Right ventricle myocardium inferior (tissue), 1 donor: ENCODE results near the gene TMEFF2. TPM values are rescaled to one million over a fixed set of nuclear protein-coding genes. Genes with fewer than 3 reads are reported as not detected.
"Not testable (repeated sequence)": the region's sequence is repeated elsewhere in the genome, so short reads cannot be mapped to it uniquely, and the experiment has no call there.

Source experiments
- ATAC-seq: fragments of 200-7000 bp; cut with Tn5 transposase; one replicate; pipeline ENCODE4 v1.9.1; 2020; ENCODE audit warnings: mild to moderate bottlenecking, moderate library complexity
- DNase-seq: peaks from one replicate; pipeline ENCODE4 v3.0.0; 2021; ENCODE audit errors: missing footprints
- intact Hi-C: fragments of 100-400 bp; cut with DNase I; formaldehyde crosslinking; loops from one replicate; pipeline ENCODE4 v1.11.0; 2022
- total RNA-seq: library from RNA; stranded (reverse); fragmentation: NEBNext Ultra II Directional; extraction: Animal tissue kit (Norgen Biotek cat#: 25700); gene quantifications from one replicate; pipeline ENCODE4 v1.2.1, GENCODE V29; 2021
- donor health status: DM: no; HTN: yes; CAD: no; lungs with severe emphysema.

Gene TMEFF2
- total RNA-seq, 1 donor from 2014 or later, result 0.11 TPM

DNA sequence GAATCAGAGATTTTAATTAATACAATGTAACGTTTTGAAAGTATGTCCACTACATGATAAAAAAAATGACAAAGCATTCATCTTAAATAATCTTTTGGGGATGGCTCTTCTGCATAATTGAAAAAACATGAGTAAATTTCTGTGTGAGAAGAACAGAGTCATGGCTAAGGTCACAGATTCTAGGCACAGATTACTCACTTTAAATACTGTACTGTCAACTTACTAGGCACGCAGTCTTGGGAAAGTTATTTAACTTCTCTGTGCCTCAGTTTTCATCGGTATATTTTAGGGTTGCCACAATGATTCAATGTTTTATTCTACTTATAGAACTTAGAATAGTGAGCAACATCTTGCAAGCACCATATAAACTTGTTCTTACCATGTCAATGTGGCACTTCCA, 49.2 kb downstream of the TMEFF2 start:
- DNase-seq, result no peak
- ATAC-seq, result no peak
- intact Hi-C loops, result no loop called here

DNA sequence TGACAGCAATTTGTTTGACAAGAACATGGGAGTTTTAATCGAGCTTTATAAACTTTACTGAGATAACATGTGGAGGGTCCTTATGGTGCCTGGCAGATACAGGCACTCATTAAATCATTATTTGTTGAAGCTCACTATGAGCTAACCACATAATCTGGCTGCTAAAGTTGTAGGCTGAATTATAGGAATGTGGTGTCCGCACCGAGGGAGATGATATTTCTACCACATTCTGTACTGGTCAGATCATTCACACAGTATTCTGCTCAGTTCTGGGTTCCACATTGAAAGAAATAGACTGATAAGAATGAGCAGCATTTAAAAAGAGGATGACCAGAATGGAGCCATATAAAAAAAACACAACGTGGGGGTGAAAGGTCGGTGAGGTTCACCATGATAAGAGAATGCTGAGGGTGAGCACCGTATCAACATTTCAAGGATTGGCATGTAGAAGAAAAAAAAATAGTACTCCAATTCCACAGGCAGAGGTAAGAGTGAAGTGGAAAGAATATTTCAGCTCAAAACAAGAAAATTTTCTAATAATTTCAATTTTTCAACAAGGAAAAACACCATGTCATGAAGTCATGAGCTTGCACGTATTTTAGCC, 54.4 kb downstream of the TMEFF2 start:
- intact Hi-C loops, result no loop called here
- no peak for DNase-seq
- ATAC-seq, result no peak

DNA sequence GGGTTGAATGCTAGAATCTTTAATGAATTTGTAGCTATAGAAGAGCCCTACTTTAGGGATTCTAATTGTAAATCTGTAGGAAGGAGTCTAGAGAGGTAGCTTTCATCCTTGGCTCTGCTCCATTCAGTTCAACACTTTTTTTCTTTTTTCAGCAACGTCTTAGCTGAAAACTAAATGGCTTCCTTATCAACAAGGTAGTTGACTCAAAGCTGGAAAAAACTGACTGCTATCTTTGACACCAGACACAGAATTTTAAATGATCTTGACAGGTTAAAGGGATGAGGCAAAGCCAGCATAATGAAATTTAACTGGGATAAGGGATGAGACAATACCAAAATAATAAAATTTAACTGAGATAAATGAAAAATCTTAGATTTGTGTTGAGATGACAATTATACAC, 54.9 kb downstream of the TMEFF2 start:
- intact Hi-C loops, result no loop called here
- ATAC-seq, result no peak
- no peak for DNase-seq

DNA sequence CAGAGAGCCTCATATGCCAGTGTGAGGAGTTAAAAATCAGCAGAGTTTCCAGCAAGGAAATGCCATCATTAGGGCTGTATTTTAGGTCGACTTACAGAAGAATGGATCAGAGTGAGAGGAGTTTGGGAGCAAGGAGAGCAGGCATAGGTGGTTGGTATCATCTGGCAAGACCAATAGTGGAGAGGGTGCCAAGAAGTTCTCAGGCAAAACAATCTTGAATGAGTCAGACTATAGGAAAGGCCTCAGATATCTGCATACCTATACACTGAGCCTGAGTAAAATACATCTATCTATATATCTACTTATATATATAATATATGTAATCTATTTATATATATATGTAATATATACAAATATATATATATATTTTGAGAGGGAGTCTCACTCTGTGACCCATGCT, 57.3 kb downstream of the TMEFF2 start:
- no peak for ATAC-seq

DNA sequence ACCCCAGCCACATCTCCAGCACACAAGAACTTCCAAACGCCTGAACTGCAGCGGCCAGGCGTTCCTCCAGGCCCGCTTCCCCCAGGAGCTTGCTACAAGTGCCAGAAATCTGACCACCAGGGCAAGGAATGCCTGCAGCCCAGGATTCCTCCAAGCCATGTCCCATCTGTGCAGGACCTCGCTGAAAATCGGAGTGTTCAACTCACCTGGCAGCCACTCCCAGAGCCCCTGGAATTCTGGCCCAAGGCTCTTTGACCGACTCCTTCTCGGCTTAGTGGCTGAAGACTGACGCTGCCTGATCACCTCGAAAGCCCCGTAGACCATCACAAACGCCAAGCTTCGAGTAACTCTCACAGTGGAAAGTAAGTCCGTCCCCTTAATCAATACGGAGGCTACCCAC, 62.1 kb downstream of the TMEFF2 start:
- ATAC-seq, intact Hi-C loops, DNase-seq: not testable (repeated sequence)

More for the DNA sequence above, 57.3 kb downstream of the TMEFF2 start:
- intact Hi-C loops, result no loop called here
- no peak for DNase-seq

DNA sequence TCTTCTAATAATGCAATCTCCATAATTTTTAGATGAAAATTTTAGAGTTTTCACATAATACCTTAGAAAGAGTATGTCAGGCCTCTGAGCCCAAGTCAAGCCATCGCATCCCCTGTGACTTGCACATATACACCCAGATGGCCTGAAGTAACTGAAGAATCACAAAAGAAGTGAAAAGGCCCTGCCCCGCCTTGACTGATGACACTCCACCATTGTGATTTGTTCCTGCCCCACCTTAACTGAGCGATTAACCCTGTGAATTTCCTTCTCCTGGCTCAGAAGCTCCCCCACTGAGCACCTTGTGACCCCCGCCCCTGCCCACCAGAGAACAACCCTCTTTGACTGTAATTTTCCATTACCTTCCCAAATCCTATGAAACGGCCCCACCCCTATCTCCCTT, 64.4 kb downstream of the TMEFF2 start:
- intact Hi-C loops, DNase-seq, ATAC-seq: not testable (repeated sequence)

DNA sequence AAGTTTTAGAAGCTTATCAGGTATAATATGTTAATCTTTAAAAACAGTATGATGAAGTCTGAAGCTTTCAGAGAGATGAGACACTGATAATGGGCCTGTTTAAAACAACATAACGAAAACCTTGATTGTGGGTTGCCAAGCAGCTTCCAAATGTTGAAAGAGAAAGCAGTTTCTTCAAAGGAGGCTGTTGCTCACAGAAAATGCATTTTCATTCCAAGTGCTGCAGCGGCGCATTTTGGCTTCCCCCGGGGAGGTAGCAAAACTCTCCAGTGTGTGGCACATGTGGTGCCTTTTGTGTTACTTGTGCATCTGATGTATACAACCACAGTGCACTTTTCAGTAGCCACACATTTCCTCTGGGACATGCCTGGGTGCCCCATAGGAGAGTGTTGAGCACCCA, 66.1 kb downstream of the TMEFF2 start:
- ATAC-seq (no peak), DNase-seq (no peak)
- intact Hi-C loops, result no loop called here

DNA sequence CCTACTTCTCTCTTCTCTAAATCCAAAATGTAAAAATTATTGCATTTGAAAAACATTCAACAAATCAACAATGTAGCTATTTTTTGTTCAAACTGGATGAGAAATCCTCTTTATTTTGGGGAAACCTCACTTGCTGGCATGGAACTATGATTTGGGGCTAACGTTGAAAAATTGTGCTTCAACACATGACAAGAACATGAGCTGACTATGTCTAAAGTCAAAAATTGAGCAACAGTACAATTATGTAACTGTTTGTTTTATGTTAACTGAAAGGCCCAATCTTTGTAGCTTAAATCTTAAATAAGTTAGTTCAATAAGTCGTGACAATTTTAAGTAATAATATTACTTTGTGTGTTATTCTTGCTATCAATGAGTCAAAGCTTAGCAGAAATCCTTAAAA, 67.3 kb downstream of the TMEFF2 start:
- DNase-seq, result no peak
- no peak for ATAC-seq
- intact Hi-C loops, result no loop called here

DNA sequence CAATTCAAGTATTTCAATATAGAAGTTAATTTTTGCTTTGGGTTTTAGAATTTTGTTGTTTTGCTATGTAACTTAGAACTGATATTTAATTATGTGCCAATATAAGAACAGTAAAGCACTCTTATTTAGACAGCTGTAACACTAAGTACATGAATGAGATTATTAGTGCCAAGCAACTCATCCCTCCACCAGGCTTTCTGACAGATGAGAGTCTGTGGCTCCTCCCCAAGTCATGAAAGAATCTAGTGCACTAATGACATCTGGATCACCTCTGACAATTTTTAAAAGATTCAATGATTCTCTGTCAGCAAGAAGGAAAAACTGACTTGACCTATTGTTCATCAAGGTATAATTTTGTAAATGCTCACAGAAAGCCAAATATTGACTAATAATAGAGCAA, 67.8 kb downstream of the TMEFF2 start:
- DNase-seq (no peak), ATAC-seq (no peak)
- intact Hi-C loops, result no loop called here

DNA sequence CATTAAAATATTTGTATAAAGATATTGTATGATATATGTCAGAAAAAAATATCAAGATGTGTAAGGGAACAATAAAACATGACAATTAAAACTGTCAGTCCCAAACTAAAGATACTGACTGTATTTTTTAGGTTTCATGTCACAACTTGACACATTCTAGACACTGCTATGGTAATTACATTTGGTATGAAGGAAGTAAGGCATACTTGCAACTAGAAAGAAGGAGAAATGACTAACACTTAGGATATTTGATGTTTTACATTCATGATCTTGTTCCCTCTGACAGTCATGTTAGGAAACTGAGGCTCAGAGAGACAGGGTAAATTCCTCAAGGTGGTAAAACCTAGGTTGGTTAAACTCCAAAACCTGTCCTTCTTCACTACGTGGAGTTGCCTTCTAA, 68.3 kb downstream of the TMEFF2 start:
- ATAC-seq (no peak), DNase-seq (no peak)
- intact Hi-C loops, result no loop called here

DNA sequence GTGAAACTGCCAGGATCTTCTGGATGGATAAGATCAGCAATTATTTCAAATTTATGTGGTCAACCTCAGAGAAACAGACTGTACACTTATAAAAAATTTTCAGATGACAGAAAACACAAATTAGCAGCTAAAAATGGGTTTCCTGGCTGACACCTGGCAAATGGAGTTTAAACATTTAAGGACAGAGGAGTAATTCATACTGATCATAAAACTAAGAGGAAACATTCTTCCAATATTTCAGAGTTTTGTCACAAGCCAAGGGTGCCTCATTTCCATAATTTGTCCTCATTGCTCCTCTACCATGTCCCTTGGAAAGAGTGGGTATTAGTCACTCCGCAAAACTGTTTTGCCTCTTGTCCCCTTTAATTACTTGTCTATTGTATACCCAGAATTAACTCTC, 70.2 kb downstream of the TMEFF2 start:
- ATAC-seq (no peak), DNase-seq (no peak)
- intact Hi-C loops, result no loop called here

DNA sequence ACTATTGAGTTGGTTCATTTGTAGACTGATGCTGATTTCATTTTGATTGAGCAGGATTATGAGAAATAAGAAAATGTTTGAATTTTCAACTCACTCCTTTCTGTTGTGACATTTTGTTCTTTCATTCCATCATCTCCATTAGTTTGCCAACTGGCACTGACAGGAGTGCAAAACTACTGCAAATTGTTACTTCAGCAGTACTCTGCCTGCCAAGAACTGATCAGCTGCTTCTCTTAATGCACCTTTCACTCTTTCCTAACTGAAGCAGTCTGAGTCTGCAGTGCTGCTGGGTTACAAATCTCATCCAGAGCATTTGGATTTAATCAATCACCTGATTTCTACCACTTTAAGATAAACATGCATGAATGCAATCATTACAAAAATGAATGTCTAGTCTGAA, 70.9 kb downstream of the TMEFF2 start:
- ATAC-seq (peak; percentile 82), DNase-seq (no peak)
- intact Hi-C loops, result no loop called here

DNA sequence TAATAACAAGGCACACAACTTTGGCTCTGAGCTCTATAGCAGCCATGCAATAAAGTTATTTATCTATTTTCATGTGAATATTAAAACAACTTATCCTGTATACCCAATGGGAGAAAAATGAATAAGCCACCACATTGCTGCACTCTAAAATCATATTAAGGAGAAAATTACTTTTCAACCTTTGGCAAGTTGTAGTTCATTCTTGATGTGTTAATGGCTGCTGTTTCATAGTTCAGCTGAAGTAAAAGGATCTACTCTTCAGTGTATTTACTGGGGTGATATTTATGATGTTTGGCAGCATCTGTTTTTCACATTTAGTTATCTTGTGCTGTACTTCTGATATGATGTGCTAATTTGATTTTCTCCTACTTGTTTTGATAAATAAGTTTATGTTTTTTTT, 71.8 kb downstream of the TMEFF2 start:
- DNase-seq (no peak), ATAC-seq (no peak)
- intact Hi-C loops, result no loop called here

DNA sequence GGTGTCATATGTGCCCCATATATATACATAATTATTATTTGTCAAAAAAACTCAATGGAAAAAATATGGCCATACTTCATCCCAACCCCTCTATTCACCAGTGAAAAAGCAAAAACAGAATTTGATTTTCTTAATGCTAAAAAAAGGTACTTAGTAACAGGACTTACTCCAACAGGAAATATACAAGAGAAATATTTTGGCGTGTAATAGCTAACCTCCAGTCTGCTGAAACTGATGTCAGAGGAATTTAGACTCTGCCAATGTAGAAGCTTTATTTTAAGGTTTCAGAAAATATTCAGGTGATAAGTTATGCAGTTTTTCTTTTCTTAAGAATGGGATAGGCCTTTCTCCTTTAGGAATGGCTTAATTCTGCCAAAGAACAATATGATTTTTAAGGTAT, 72.6 kb downstream of the TMEFF2 start:
- no peak for ATAC-seq
- intact Hi-C loops, result no loop called here

DNA sequence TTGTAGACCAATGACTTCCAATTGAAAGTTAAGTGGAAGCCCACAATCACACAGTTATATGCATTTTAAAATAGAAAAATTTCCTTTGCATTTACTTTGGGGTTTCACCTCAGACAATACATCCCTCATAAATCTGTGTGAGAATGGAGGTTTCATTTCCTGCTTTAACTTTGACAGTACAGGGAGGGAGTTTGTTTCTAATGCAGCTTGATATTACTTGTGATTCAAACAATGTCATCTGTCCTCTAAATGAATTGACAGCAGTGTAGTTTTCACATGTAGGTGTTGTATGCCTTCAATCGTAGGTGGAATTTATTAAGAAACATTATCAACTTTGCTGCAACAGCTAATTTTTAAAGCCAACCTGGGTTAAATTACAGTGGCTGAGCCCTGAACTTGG, 75.2 kb downstream of the TMEFF2 start:
- ATAC-seq, result no peak

More for the DNA sequence above, 72.6 kb downstream of the TMEFF2 start:
- no peak for DNase-seq

DNA sequence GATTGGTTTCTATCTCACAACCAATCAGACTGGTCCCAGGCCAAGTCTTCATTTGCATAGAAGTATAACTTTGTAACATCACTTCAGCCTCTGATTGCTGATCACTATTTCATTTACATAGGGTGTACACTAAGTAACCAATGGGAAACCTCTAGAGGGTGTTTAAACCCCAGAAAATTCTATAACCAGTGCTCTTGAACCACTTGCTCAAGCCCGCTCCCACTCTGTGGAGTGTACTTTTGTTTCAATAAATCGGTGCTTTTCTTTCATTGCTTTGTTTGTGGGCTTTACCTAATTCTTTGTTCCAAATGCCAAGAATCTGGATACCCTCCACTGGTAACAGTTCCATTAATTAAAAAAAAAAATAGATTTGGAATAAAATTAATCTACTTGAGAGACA, 77.0 kb downstream of the TMEFF2 start:
- DNase-seq, result no peak

More for the DNA sequence above, 75.2 kb downstream of the TMEFF2 start:
- no peak for DNase-seq
- intact Hi-C loops, result no loop called here

DNA sequence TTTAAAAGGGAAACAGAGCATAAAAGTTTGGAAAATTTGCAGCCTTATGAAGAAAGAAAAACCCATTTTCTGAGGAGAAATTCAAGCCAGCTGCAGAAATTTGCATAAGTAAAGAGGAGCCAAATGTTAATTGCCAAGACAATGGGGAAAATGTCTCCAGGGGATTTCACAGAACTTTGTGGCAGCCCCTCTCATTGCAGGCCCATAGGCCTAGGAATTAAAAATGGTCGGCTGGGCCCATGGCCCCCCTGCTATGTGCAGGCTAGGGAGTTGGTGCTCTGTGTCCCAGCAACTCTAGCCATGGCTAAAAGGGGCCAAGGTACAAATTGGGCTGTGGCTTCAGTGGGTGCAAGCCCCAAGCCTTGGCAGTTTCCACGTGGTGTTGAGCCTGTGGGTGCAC, 83.2 kb downstream of the TMEFF2 start:
- intact Hi-C loops, DNase-seq, ATAC-seq: not testable (repeated sequence)

More for the DNA sequence above, 77.0 kb downstream of the TMEFF2 start:
- intact Hi-C loops, result no loop called here
- ATAC-seq, result no peak

DNA sequence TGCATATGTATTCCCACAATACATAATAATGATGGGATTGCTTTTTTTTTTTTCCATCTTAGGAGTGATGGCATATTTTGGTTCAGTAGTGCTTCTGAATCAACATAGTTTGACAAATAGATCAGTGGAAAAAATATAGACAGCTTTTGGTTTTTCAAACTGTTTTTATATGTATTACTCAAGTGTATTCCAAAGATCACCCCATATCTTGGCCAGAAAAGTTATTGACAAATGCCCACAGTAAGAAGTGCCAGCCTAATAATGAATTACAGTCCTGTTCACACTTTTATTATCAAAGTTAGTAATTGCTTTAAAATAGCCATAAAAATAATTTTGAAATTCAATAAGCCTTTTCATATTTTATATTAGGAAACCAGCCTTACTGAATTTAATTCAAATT, 95.0 kb downstream of the TMEFF2 start:
- DNase-seq (no peak), ATAC-seq (no peak)
- intact Hi-C loops, result no loop called here

DNA sequence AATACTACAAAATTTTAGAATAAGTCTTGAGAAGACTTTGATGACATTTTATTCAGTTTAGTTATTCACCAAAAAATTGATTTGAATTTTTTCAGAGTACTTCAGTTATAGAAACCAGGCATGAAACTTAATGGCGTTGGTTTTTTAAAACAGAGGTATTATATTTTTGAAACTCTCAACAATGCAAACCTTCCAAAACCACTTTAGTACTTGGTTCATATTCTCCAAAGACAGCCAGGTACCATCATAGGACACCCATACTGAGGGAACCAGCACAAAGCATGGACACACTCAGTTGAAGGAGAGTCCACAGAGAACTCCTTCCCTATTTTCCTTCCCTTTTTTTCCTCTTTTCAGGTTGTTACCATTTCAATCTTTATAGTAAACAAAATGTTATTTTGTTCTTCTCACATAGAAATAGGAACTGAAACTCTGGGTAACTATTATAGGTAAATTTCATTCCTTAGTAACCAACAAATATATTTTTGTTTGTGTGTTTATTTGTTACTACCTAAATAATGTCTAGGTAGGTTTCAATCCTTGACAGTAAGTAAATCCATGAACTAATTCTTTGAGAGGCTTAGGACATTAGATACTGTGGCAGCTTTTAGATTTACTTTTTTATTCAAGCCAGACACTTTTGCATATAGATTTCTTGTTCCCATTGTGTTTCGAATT, 95.8 kb downstream of the TMEFF2 start:
- no peak for ATAC-seq
- no peak for DNase-seq
- intact Hi-C loops, result no loop called here

DNA sequence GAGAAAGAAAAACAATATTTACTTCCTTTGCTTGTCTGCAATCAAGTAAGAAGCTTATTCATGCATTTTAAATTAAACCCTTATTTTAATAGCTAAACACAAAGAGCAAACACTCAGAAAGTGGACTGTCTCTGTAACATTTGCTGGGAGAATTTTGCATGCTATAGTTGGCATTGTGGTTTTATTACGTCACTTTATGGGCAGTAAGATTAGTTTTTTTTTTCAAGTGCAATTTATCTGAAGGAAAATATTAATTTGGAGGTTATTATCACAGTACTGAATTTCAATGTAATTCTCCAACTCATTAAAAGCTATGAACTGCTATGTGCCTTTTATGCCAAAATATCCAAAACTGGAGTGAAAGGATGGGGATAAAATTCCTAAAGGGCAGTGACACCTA, 103.3 kb downstream of the TMEFF2 start:
- intact Hi-C loops, result no loop called here
- DNase-seq (no peak), ATAC-seq (no peak)

DNA sequence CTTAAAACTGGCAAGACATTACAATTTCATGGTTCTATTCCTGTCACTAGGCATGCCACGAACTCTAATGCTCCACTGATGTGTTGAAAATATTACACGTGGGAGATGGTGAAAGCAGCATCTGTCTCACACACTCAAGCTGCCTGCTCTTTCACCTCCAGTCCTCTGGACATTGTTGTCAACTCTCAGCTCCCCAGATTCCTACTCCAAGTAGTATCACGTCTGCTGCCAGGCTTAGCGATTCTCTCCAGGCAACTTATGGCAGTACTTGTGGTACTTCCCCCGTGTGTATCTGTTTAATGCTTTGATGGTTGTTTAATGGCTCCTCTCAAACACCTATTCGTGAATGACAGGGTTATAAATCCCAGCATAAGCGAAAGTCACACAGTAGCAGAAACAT, 103.8 kb downstream of the TMEFF2 start:
- intact Hi-C loops, result no loop called here
- ATAC-seq (peak; percentile 54), DNase-seq (no peak)
